Measurements from ENCODE around the gene CEP112.

GRCh38 chr17:65857718-65858117 is 334.2 kb downstream of the CEP112 start:
- TF ChIP-seq POLR2AphosphoS5 (IDR thresholded peaks at IDR 0.05) (no peak), TAF1 (IDR thresholded peaks at IDR 0.05; ENCODE audit: low read depth) (no peak), REST (IDR thresholded peaks at IDR 0.05; ENCODE audit: borderline replicate concordance) (no peak), EP300 (conservative IDR thresholded peaks at IDR 0.05; ENCODE audit: poor library complexity, severe bottlenecking) (no peak), EZH2 (IDR thresholded peaks at IDR 0.05; ENCODE audit: borderline replicate concordance, insufficient read depth, low read length, poor library complexity, severe bottlenecking) (no peak), MXI1 (conservative IDR thresholded peaks at IDR 0.05; ENCODE audit: poor library complexity, severe bottlenecking) (no peak), SMC3 (conservative IDR thresholded peaks at IDR 0.05; ENCODE audit: poor library complexity) (no peak)
- TF ChIP-seq, protein P1, sequence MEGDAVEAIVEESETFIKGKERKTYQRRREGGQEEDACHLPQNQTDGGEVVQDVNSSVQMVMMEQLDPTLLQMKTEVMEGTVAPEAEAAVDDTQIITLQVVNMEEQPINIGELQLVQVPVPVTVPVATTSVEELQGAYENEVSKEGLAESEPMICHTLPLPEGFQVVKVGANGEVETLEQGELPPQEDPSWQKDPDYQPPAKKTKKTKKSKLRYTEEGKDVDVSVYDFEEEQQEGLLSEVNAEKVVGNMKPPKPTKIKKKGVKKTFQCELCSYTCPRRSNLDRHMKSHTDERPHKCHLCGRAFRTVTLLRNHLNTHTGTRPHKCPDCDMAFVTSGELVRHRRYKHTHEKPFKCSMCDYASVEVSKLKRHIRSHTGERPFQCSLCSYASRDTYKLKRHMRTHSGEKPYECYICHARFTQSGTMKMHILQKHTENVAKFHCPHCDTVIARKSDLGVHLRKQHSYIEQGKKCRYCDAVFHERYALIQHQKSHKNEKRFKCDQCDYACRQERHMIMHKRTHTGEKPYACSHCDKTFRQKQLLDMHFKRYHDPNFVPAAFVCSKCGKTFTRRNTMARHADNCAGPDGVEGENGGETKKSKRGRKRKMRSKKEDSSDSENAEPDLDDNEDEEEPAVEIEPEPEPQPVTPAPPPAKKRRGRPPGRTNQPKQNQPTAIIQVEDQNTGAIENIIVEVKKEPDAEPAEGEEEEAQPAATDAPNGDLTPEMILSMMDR (IDR thresholded peaks at IDR 0.05; ENCODE audit: poor library complexity, severe bottlenecking): no peak

Data from neural cell (in vitro differentiated cells).